Osteocyte (in vitro differentiated cells): Measurements from ENCODE around the gene ARSB. TPM values are rescaled to one million over a fixed set of nuclear protein-coding genes. Genes with fewer than 3 reads are reported as not detected.

ENCODE experiments used
- DNase-seq: peaks from one replicate; pipeline ENCODE4 v3.0.0; 2021; ENCODE audit warnings: mixed read lengths; ENCODE audit not compliant: unreplicated experiment; ENCODE audit errors: extremely low spot score
- H3K27ac Mint-ChIP-seq: one replicate; pipeline ENCODE4 v1.8.0; 2021; ENCODE audit warnings: mild to moderate bottlenecking, mixed read lengths; ENCODE audit not compliant: unreplicated experiment
- H3K27me3 Mint-ChIP-seq: one replicate; pipeline ENCODE4 v1.8.0; 2021; ENCODE audit warnings: mixed read lengths; ENCODE audit not compliant: unreplicated experiment
- H3K36me3 Mint-ChIP-seq: one replicate; pipeline ENCODE4 v1.8.0; 2021; ENCODE audit warnings: mixed read lengths; ENCODE audit not compliant: unreplicated experiment
- H3K4me1 Mint-ChIP-seq: one replicate; pipeline ENCODE4 v1.8.0; 2021; ENCODE audit warnings: mixed read lengths; ENCODE audit not compliant: unreplicated experiment
- H3K4me3 Mint-ChIP-seq: one replicate; pipeline ENCODE4 v1.8.0; 2021; ENCODE audit warnings: mild to moderate bottlenecking, moderate library complexity, mixed read lengths; ENCODE audit not compliant: unreplicated experiment
- H3K9me3 Mint-ChIP-seq: one replicate; pipeline ENCODE4 v1.8.0; 2021; ENCODE audit warnings: mixed read lengths; ENCODE audit not compliant: unreplicated experiment
- total RNA-seq: library from RNA; stranded (reverse); gene quantifications from 2 replicates; pipeline ENCODE4 v1.2.1, GENCODE V29; 2021
- TF ChIP-seq, protein P1 (sequence below): fragments of 200-600 bp; sonication (generic); IDR thresholded peaks from 2 replicates; pipeline ENCODE4 v1.5.0; 2021; ENCODE audit warnings: antibody characterized with exemption, mild to moderate bottlenecking, moderate library complexity

ARSB gene
- total RNA-seq, 1 donor from 2014 or later: 34.9 TPM

DNA sequence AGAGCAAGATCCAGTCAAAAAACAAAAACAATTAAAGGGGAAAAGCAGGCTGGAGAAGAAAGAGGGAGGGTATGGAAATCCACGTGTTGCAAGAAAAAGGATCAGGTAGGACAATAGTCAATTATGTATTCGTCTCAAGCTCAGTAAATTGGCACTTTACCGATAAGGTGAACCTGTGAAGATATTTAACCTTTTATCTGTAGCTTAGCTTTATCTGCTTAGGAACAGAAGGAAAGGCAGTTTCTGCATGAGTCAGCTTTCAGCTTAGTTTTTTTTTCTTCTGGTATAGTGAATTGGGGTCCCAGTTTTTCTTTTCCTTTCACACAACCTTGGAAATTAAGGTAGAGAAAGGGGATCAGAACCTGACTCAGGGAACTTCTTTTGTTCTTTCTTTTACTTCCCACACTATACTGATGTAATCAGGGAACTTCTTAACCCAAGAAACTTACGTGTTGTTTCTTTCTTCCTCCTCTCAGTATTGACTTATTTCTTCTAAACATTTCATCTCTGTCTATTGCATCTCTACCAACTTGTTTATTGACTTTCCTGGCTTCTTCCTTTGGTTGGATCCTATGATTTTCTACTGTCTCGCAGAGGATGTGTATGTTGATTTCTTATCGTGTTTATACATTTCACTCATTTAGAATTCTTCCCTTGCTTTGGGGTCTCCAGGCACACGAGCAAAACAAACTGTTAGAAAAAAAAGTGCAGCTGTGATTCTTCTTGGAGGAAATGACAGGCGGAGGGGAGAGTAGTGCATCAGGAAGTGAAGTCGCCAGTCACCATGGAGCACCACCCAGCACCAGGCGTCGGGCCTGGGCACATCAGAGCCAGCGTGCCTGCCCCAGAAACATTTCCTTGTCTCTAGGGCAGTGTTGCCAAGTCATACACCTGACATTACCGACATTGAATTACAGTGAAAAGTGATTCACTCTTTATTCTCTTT lies 213.6 kb downstream of the ARSB start:
- Mint-ChIP-seq H3K36me3 (peaks cover 5% of the 10 kb centered on the region), H3K27me3 (no peaks in the 10 kb centered on the region), H3K4me3 (no peak overlapping the region), H3K27ac (no peak overlapping the region), H3K4me1 (peaks cover 16% of the 10 kb centered on the region), H3K9me3 (no peaks in the 10 kb centered on the region)
- TF ChIP-seq, protein P1, sequence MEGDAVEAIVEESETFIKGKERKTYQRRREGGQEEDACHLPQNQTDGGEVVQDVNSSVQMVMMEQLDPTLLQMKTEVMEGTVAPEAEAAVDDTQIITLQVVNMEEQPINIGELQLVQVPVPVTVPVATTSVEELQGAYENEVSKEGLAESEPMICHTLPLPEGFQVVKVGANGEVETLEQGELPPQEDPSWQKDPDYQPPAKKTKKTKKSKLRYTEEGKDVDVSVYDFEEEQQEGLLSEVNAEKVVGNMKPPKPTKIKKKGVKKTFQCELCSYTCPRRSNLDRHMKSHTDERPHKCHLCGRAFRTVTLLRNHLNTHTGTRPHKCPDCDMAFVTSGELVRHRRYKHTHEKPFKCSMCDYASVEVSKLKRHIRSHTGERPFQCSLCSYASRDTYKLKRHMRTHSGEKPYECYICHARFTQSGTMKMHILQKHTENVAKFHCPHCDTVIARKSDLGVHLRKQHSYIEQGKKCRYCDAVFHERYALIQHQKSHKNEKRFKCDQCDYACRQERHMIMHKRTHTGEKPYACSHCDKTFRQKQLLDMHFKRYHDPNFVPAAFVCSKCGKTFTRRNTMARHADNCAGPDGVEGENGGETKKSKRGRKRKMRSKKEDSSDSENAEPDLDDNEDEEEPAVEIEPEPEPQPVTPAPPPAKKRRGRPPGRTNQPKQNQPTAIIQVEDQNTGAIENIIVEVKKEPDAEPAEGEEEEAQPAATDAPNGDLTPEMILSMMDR: no peak
- no peak for DNase-seq

GRCh38 chr5:78768781-78769380 lies 216.2 kb downstream of the ARSB start:
- H3K27me3 Mint-ChIP-seq: peaks cover 3% of the 10 kb centered on the region
- peak; percentile 5 for DNase-seq
- peaks cover 17% of the 10 kb centered on the region for H3K4me1 Mint-ChIP-seq
- TF ChIP-seq, protein P1: no peak
- H3K27ac Mint-ChIP-seq: no peak overlapping the region
- peaks cover 5% of the 10 kb centered on the region for H3K36me3 Mint-ChIP-seq
- H3K4me3 Mint-ChIP-seq: no peak overlapping the region
- H3K9me3 Mint-ChIP-seq: no peaks in the 10 kb centered on the region

DNA sequence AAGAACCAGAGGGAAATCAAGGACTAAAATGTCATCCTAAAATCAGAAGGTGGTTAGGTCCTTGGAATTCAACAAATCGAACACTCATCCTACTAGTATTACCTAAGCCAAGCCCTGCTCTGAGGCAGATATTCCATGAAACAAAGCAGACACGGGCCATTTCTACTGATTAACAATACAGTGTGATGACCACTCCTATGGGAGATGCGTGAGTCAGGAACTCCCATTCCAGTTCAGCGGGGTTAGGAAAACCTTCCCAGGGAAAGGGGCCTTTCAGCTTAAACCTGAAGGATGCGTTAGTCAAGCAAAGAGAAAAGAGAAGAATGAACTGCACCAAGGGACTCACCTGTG lies 218.7 kb downstream of the ARSB start:
- peak; percentile 32 for DNase-seq
- Mint-ChIP-seq H3K4me1 (peaks cover 5% of the 10 kb centered on the region), H3K4me3 (no peak overlapping the region), H3K9me3 (no peaks in the 10 kb centered on the region), H3K27me3 (peaks cover 3% of the 10 kb centered on the region), H3K36me3 (no peaks in the 10 kb centered on the region), H3K27ac (no peak overlapping the region)
- TF ChIP-seq, protein P1: no peak

DNA sequence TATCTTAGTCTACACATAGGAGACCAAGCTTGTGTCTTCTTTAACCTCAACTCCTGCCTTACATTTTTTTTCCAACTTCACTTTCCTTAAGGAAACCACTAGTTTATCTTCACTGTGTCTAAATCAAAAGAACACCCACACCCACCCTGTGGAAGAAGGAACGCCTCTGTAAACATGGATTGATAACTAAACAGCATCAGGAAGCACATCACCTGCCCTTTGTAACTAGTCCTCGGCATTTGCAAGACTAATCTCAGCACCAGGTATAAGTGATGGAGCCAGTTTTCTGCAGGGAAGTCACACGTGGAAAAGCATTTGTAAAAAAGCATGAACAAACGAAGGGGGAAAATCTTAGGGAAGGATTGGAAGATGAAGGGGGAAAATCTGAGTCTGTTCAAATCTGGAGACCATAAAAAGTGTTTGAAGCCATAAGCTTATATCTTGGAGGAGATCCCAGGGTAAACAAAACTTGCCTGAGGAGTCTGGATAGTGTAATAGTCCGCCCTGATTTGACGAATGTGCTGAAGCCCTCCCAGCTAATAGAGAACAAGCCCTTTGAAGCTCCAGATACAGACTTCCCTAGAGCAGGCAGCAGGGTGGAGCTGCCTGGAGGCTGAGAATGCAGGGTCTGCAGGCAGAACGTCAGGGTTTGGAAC lies 219.2 kb downstream of the ARSB start:
- TF ChIP-seq, protein P1: no peak
- no peaks in the 10 kb centered on the region for H3K9me3 Mint-ChIP-seq
- no peaks in the 10 kb centered on the region for H3K36me3 Mint-ChIP-seq
- peak; percentile 36 for DNase-seq
- H3K27ac Mint-ChIP-seq: no peak overlapping the region
- H3K27me3 Mint-ChIP-seq: peaks cover 3% of the 10 kb centered on the region
- no peak overlapping the region for H3K4me3 Mint-ChIP-seq
- H3K4me1 Mint-ChIP-seq: peaks cover 5% of the 10 kb centered on the region

DNA sequence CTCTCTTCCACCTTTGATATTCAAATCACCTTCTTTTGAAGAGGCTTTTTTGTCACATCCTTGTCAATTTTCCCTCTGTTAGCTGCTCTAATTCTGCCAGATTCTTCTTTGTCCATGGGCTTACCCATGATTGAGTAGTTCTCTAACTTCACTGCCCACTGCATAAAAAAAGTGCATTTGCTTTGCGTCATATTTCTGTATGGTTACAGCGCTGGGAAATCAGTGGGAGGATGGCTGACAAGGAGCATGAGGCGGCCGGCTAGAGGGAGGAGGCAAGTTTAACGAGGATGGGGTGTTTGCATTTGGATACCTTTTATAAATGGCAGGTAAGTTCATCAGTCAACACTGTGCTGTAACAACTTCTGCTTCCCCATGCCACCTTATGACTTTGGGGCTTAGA lies 220.0 kb downstream of the ARSB start:
- Mint-ChIP-seq H3K4me1 (peaks cover 5% of the 10 kb centered on the region), H3K4me3 (no peak overlapping the region), H3K27ac (no peak overlapping the region), H3K9me3 (no peaks in the 10 kb centered on the region), H3K36me3 (no peaks in the 10 kb centered on the region), H3K27me3 (peaks cover 3% of the 10 kb centered on the region)
- DNase-seq: no peak
- TF ChIP-seq, protein P1: no peak
